Fibroblast of pulmonary artery (primary cell): Measurements from ENCODE around the gene H3-3A.
A peak's percentile ranks its signal among the peaks of the same experiment; 100 is the strongest.

Experiments
- DNase-seq: peaks from one replicate; pipeline ENCODE4 v3.0.0-alpha.2; 2010; ENCODE audit warnings: low read depth
- H3K4me3 ChIP-seq: replicated peaks from 2 replicates; pipeline ENCODE4 v1.5.1; 2011; ENCODE audit warnings: low read depth, mild to moderate bottlenecking, control low read depth, low read length, moderate library complexity
- TF ChIP-seq, protein P1 (sequence below): IDR thresholded peaks from 2 replicates; pipeline ENCODE4 v1.5.1; 2011; ENCODE audit warnings: mild to moderate bottlenecking, control low read depth, low read length, inconsistent platforms; ENCODE audit errors: missing control alignments

H3-3A gene

DNA sequence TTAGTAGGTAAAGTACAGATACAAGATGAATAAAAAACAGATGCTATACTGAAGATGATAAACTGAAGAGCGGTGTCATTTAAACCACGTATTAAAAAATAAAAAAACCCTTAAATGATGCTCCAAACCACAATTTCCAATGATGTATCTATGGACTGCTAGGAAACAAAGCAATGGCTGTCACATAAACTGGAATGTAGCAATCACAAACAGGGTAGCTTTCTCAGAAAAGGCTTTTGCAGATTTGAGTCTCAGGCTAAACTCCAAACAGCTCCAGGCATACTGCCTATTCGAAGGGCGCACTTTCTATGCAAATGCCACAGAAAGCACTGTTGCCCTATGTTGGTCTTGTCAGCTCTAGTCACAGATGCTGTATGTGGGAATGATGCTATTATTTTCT, 12.4 kb upstream of the H3-3A start:
- DNase-seq = no peak
- TF ChIP-seq, protein P1, sequence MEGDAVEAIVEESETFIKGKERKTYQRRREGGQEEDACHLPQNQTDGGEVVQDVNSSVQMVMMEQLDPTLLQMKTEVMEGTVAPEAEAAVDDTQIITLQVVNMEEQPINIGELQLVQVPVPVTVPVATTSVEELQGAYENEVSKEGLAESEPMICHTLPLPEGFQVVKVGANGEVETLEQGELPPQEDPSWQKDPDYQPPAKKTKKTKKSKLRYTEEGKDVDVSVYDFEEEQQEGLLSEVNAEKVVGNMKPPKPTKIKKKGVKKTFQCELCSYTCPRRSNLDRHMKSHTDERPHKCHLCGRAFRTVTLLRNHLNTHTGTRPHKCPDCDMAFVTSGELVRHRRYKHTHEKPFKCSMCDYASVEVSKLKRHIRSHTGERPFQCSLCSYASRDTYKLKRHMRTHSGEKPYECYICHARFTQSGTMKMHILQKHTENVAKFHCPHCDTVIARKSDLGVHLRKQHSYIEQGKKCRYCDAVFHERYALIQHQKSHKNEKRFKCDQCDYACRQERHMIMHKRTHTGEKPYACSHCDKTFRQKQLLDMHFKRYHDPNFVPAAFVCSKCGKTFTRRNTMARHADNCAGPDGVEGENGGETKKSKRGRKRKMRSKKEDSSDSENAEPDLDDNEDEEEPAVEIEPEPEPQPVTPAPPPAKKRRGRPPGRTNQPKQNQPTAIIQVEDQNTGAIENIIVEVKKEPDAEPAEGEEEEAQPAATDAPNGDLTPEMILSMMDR = no peak
- no peak overlapping the region for H3K4me3 ChIP-seq

DNA sequence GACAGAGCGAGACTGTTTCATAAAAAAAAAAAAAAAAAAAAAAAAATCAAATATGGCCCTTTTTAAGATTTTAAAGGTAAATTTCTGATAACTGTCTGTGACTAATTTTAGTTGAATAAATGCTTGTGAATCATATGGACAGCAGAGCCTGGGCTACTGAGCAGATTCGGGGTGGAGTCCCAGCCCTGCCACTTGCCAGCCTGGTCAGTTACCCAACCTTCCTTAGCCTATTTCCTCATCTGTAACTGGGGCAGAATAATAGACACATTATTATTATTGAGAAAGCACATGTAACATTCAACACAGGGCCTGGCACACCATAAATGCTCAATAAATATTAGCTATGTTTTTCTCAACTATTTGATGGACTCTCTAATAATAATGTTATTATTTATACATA, 11.2 kb upstream of the H3-3A start:
- H3K4me3 ChIP-seq = no peak overlapping the region
- TF ChIP-seq, protein P1 = no peak
- no peak for DNase-seq

DNA sequence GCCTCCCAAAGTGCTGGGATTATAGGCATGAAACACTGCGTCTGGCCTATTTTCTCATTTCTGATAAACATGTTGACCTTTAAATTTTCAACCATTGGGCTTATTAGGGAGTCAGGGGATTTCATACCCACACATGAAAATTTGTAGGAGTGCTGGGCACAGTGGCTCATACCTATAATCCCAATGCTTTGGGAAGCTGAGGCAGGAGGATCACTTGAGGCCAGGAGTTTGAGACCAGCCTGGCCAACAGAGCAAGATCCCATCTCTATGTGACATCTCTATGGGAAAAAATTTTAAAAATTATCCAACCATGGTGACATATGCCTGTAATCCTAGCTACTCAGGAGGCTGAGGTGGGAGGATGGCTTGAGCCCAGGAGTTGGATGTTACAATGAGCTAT, 10.5 kb upstream of the H3-3A start:
- no peak for DNase-seq
- TF ChIP-seq, protein P1 = no peak
- H3K4me3 ChIP-seq = no peak overlapping the region

DNA sequence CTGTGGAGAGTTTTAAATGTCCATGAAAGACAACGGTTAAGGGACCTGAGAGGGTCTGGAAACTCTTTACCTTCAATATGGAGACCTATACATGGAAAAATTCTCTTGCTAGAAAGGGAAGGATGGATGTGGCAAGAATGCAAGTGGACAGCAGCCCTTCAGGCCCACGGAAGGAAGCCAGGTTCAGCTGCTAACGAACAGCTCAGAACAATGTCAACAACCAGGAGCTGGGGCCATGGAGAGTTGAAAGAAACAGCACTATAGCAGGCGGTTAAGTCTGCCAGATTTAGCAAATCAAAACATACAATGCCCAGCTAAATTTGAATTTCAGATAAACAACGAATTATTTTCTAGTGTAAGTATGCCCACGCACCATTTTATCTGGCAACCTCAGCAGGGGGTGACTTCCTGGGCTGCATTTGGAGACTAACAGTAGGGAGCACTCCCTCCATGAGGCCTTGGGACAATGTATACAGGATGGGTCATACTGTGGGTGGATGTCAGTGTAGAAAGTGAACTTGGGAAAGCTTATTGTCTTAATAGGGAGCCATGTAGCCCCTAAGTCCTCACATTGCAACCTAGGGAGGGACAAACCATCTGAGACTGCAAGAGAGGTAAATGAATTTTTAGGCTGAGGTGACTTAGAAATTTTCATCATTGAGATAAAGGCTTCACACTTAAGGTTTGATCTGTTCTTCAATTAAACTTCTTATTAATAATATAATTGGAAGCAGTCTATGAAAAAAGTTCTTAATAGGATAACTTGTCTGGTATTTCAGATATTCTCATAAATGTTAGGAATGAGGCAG, 7.8 kb upstream of the H3-3A start:
- H3K4me3 ChIP-seq = no peak overlapping the region
- TF ChIP-seq, protein P1 = no peak
- peak; percentile 37 for DNase-seq

DNA sequence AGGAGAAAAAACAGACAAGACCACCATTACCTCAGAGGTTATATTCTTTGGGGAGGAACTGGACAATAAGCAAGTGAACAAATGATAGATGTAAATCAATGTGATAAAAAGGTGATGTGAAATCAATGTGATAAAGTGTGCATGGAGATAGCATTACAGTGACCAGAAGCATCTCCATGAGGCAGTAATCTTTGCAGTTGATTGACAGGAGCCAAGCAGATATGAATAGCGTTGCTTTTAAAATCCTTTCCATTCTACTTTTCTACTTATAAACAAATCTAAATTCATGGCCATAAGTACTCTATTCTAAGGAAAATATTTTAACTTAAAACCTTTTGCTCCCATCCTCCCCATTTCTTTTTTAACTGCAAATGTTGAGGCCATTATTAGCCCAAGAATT, 2.8 kb upstream of the H3-3A start:
- no peak overlapping the region for H3K4me3 ChIP-seq
- DNase-seq = no peak
- TF ChIP-seq, protein P1 = no peak

DNA sequence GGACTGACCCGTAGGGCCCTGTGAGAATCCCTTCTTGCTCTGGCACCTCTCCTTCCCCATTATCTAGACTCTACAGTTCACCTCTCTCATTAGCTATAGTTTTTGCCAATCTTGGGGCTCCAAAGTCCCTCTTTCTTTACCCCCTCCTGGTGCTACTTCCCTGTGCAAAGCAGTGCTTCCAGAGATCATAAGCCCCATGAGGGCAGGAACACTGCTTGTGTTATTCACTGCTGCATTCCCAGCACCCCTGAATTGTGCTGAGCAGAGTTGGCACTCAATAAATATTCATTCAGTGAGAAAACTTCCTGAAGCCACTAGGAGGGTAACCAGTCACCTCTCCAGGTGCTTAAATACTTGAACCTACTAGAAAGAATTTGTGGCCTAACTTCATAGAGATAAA, 2.1 kb upstream of the H3-3A start:
- no peak overlapping the region for H3K4me3 ChIP-seq
- DNase-seq = no peak
- TF ChIP-seq, protein P1 = no peak

DNA sequence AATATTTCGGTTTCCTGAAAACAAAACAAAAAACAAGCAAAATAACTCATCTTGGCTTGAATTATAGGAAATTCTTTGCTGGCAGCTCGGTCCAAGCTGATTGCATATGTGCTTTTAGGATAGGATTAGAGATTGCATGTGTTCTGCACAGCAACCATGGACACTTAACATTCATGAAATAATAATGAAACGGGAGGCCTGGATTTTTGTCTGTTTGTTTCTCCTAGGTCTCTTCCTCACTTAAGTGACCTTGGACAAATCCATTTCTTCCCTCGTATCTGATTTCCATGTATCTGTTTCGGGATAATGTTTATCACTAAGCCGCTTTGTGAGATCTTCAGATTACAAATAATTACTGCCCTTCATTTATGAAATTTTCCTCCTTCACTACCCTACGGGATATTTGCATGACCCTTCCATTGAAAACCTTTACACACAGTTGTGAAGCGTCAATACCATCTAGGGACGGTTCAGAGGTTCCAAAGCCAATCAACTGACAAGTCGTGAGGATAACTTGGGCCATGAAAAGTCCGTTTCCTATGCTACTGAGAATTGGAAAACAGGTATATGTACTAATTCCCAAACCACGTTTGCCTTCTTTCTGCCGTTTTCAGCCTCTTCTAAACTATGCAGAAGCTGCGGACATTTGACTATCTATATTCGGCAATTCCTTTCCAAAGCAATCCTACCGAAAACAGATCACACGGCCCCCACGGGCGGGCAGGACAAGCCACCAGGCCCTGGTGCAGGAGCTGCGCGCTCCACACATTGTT, 1.3 kb upstream of the H3-3A start:
- no peak for DNase-seq
- TF ChIP-seq, protein P1 = no peak

More for the DNA sequence above, 1.3 kb upstream of the H3-3A start:
- peak overlapping the region; percentile 67 for H3K4me3 ChIP-seq
